Cardiac muscle cell (in vitro differentiated cells and primary cell): ENCODE data around the gene DNAJC12. TPM values are rescaled to one million over a fixed set of nuclear protein-coding genes. Genes with fewer than 3 reads are reported as not detected.
A peak's percentile ranks its signal among the peaks of the same experiment; 100 is the strongest.
"Not testable (repeated sequence)": the region's sequence is repeated elsewhere in the genome, so short reads cannot be mapped to it uniquely, and the experiment has no call there.

Source experiments
- DNase-seq, 2 donors: peaks; one replicate each; pipeline versions ENCODE4 v3.0.0 to v3.0.0-alpha.2; 2010 to 2017; ENCODE audit warnings: low read depth in 1 of 2, low spot score in 1 of 2
- H3K27ac ChIP-seq: fragments of 200-600 bp; sonication (generic); 2 replicates; pipeline ENCODE4 v1.5.1; 2016
- H3K27me3 ChIP-seq: fragments of 200-600 bp; sonication (generic); 2 replicates; pipeline ENCODE4 v1.6.0; 2016; ENCODE audit warnings: control low read depth
- H3K36me3 ChIP-seq: fragments of 200-600 bp; sonication (generic); 2 replicates; pipeline ENCODE4 v1.5.1; 2016; ENCODE audit warnings: control low read depth
- H3K4me1 ChIP-seq: fragments of 200-600 bp; sonication (generic); 2 replicates; pipeline ENCODE4 v1.8.1; 2017; ENCODE audit warnings: low read depth, mild to moderate bottlenecking, mixed run types
- H3K4me3 ChIP-seq: fragments of 200-600 bp; sonication (generic); 2 replicates; pipeline ENCODE4 v1.5.1; 2016; ENCODE audit warnings: mild to moderate bottlenecking
- H3K9me3 ChIP-seq: fragments of 200-600 bp; sonication (generic); 2 replicates; pipeline ENCODE4 v1.5.1; 2017; ENCODE audit warnings: low read depth, mild to moderate bottlenecking, control low read depth
- polyA plus RNA-seq: library from polyadenylated mRNA; unstranded; fragments of >200 nt; fragmentation: Nextera tagmentation; extraction: Ambion mirVana; gene quantifications from 2 replicates; pipeline ENCODE4 v1.2.1, GENCODE V29; 2016
- total RNA-seq: library from RNA; depleted of rRNA; stranded (reverse); fragments of >200 nt; gene quantifications from 2 replicates; pipeline ENCODE4 v1.2.3, GENCODE V29; 2016
- TF ChIP-seq, protein P1 (sequence below): IDR thresholded peaks from 2 replicates; pipeline ENCODE4 v1.5.1; 2012; ENCODE audit warnings: low read depth, mild to moderate bottlenecking, low read length

Gene DNAJC12
- total and polyA plus RNA-seq, 2 experiments from 2014 or later, result 5.0 to 6.0 TPM

DNA sequence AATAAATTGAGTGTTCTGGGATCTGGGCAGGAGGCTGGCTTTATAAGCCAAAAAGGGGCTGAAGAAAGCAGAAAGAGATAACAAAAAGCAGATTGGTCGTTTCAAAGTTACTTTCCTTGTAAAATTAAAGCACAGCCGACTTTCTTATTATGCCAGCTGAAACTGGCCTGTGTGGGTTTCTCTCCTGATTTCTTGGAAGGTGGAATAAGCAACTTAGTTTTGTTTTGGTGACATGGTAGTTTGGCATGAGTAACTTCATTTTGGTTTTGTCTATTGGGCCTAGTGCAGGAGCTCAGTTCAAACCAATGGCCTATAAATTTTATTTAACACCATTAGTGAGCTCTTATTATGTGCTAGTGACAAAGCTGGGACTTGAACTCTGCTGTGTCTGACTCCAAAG is 13.2 kb upstream of the DNAJC12 start:
- Histone ChIP-seq H3K9me3 (no peaks in the 10 kb centered on the region), H3K4me3 (no peak overlapping the region), H3K4me1 (peaks cover 3% of the 10 kb centered on the region), H3K36me3 (no peaks in the 10 kb centered on the region), H3K27ac (no peak overlapping the region), H3K27me3 (no peaks in the 10 kb centered on the region)
- TF ChIP-seq, protein P1, sequence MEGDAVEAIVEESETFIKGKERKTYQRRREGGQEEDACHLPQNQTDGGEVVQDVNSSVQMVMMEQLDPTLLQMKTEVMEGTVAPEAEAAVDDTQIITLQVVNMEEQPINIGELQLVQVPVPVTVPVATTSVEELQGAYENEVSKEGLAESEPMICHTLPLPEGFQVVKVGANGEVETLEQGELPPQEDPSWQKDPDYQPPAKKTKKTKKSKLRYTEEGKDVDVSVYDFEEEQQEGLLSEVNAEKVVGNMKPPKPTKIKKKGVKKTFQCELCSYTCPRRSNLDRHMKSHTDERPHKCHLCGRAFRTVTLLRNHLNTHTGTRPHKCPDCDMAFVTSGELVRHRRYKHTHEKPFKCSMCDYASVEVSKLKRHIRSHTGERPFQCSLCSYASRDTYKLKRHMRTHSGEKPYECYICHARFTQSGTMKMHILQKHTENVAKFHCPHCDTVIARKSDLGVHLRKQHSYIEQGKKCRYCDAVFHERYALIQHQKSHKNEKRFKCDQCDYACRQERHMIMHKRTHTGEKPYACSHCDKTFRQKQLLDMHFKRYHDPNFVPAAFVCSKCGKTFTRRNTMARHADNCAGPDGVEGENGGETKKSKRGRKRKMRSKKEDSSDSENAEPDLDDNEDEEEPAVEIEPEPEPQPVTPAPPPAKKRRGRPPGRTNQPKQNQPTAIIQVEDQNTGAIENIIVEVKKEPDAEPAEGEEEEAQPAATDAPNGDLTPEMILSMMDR, result no peak
- DNase-seq, result no peak

DNA sequence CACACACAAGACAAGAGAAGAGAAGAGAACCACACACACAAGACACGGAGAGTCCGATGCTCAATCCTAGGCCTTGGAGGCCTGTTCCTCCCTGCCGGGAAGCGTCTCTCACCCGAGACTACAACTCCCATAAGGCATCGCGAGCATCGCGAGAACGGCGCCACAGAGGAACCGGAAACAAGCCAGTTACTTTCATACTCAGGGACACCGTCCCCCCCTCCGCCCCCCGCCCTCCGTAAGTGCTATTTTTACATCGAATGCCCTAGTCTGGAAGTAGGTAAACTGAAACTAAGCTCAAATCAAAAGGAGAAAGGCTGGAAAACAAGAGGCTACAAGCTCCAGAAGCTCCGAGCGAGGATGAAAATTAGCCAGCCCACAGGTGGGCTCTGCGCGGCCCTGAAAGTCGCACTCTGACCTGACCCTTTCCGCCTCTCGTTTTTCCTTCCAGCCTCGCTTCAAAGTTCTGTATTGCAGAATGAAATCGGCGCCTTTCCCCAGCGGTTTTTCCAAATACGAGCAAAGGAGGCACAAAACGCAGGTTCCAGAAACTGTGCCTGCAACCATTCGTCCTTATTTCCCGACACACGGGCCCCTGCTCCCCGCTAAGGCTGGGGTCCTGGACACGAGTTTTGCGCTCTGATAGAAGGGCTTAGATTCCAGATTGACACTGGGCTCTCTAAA is 11.5 kb upstream of the DNAJC12 start:
- TF ChIP-seq, protein P1, result peak; percentile 2
- Histone ChIP-seq H3K4me3 (peak overlapping the region; percentile 79), H3K27me3 (no peaks in the 10 kb centered on the region), H3K27ac (peak overlapping the region; percentile 98), H3K9me3 (no peaks in the 10 kb centered on the region), H3K4me1 (peaks cover 3% of the 10 kb centered on the region), H3K36me3 (no peaks in the 10 kb centered on the region)
- DNase-seq, result peak; percentile 94 to 97

GRCh38 chr10:67843284-67843683 is 5.3 kb upstream of the DNAJC12 start:
- H3K36me3 ChIP-seq, result no peaks in the 10 kb centered on the region
- no peaks in the 10 kb centered on the region for H3K4me1 ChIP-seq
- TF ChIP-seq, protein P1, result no peak
- DNase-seq, result no peak
- no peak overlapping the region for H3K27ac ChIP-seq
- H3K9me3 ChIP-seq, result no peaks in the 10 kb centered on the region
- no peak overlapping the region for H3K4me3 ChIP-seq
- no peaks in the 10 kb centered on the region for H3K27me3 ChIP-seq

- no peak overlapping the region for H3K4me3 ChIP-seq
- H3K9me3 ChIP-seq, result no peaks in the 10 kb centered on the region
- H3K27ac ChIP-seq, result no peak overlapping the region
- DNase-seq, result no peak
- TF ChIP-seq, protein P1, result no peak
- no peaks in the 10 kb centered on the region for H3K36me3 ChIP-seq
- no peaks in the 10 kb centered on the region for H3K27me3 ChIP-seq
- no peaks in the 10 kb centered on the region for H3K4me1 ChIP-seq
These were observed 3.7 kb upstream of the DNAJC12 start for GRCh38 chr10:67841737-67842136.

GRCh38 chr10:67839951-67840350 is 2.0 kb upstream of the DNAJC12 start:
- TF ChIP-seq, protein P1, result no peak
- Histone ChIP-seq H3K4me3 (no peak overlapping the region), H3K9me3 (no peaks in the 10 kb centered on the region), H3K27me3 (no peaks in the 10 kb centered on the region), H3K36me3 (no peaks in the 10 kb centered on the region), H3K4me1 (no peaks in the 10 kb centered on the region), H3K27ac (no peak overlapping the region)
- DNase-seq, result peak in 1 of 2 donors; percentile 22

DNA sequence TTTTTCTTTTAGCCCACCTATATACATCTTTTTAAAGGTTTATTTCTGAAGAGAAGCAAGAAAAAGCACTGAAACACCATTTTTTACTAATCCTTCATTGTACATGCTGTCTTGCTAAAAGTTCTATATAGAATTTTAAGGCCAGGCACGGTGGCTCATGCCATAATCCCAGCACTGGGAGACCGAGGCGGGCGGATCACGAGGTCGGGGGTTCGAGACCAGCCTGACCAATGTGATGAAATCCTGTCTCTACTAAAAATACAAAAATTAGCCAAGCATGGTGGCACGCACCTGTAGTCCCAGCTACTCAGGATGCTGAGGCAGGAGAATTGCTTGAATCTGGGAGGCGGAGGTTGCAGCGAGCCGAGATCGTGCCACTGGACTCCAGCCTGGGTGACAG is 1.5 kb upstream of the DNAJC12 start:
- H3K9me3 ChIP-seq, H3K36me3 ChIP-seq, DNase-seq, H3K4me1 ChIP-seq, H3K4me3 ChIP-seq, H3K27ac ChIP-seq, H3K27me3 ChIP-seq: not testable (repeated sequence)
